IPS-18c (cell line): ENCODE measurements around the gene GRAMD2B.
"Not testable (repeated sequence)": the region's sequence is repeated elsewhere in the genome, so short reads cannot be mapped to it uniquely, and the experiment has no call there.

Experiments used
- H3K4me3 ChIP-seq: 2 replicates; pipeline ENCODE4 v1.7.0; 2013; ENCODE audit warnings: low read depth, mild to moderate bottlenecking, low read length, moderate library complexity; ENCODE audit not compliant: insufficient read depth
- H3K9me3 ChIP-seq: one replicate; pipeline ENCODE4 v1.6.1; 2013; ENCODE audit warnings: mild to moderate bottlenecking, low read length, moderate library complexity; ENCODE audit not compliant: control insufficient read depth, insufficient read depth

GRAMD2B gene

DNA sequence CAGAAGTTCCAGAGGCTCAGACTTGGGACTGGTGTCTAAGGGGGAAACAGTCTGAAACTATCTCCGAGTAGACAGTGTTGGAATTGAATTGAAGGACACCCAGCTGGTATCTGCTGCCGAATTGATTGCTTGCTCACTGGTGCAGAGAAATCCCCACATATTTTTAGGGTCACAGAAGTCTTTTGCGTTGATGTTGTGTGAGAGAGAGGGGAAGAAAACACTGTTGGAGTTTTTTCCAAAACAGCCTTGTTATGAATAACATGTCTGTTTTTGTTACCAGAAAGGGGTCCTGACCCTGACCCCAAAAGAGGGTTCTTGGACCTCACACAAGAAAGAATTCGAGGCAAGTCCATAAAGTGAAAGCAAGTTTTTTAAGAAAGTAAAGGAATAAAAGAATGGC, 90.5 kb downstream of the GRAMD2B start:
- Histone ChIP-seq H3K9me3 (no peaks in the 10 kb centered on the region), H3K4me3 (no peak overlapping the region)

DNA sequence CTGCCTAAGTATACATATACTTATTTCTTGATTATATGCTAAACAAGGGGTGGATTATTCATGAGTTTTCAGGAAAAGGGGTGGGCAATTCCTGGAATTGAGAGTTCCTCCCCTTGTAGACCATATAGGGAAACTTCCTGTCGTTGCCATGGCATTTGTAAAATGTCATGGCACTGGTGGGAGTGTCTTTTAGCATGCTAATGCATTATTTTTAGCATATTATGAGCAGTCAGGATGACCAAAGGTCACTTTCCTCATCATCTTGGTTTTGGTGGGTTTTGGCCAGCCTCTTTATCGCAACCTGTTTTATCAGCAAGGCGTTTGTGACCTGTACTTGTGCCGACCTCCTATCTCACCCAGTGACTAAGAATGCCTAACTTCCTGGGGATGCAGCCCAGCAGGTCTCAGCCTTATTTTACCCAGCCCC, 90.9 kb downstream of the GRAMD2B start:
- Histone ChIP-seq H3K9me3 (no peaks in the 10 kb centered on the region), H3K4me3 (no peak overlapping the region)

DNA sequence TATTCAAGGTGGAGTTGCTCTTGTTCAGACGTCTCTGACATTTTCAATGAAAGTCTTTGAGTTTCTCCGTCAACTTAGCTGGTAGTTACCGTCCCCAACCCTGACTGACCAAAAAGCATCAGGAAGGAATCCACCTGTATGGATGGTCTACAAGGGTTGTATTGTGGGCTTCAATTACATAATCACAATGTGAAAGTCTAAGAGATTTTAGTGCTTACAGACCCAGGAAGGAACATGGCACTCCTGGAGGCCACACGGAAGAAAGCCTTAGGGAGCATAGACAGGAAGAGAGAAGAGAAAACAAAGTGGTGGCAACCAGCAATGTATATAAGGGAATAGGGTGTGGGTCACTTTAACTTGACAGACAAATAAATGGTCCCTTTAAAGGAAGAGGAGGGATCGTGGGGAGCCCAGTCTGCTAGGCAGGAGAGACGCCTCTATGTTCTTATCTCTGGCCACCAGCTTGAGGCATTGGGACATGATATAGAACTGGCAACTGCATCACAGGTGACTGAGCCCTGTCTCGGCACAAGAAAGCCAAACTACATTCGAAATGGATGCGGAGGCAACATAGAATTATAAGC, 91.4 kb downstream of the GRAMD2B start:
- Histone ChIP-seq H3K4me3 (no peak overlapping the region), H3K9me3 (no peaks in the 10 kb centered on the region)

DNA sequence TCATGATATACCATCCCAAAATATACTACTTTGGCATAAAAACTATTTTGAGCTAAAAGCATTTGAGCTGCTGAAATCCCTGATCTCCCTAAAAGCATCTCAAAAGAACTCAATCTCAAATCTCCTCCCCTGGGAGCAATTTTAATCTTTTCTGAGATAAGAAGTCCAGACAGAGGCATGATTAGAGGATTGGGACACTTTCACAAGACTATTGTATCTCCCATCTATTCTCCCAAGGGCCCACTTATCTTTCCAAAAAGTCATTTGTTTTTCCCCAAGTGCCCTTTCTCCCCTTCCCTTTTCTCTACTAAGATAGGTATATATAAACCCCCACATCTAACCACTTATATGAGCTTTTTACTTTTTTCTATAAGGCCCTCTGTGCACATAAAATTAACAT, 92.1 kb downstream of the GRAMD2B start:
- H3K9me3 ChIP-seq, result no peaks in the 10 kb centered on the region
- H3K4me3 ChIP-seq, result no peak overlapping the region

DNA sequence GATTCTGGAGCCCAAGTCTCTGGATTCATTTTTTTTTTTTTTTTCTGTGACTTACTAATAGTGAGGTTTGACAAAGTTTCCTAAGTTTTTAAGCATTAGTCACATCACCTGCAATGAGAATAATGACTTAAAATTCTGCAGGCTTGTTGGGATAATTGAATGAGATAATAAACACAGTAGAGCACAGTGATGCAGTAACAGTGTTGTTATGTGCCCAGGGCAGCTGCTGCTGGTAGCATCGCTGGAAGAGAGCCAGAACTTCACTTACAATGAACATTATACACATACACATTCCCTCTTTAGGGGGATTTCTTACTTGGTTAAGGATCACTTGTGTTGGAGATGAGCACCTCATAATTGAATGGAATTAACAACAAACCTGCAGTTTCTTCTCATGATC, 92.9 kb downstream of the GRAMD2B start:
- H3K9me3 ChIP-seq, result no peaks in the 10 kb centered on the region
- H3K4me3 ChIP-seq, result no peak overlapping the region

DNA sequence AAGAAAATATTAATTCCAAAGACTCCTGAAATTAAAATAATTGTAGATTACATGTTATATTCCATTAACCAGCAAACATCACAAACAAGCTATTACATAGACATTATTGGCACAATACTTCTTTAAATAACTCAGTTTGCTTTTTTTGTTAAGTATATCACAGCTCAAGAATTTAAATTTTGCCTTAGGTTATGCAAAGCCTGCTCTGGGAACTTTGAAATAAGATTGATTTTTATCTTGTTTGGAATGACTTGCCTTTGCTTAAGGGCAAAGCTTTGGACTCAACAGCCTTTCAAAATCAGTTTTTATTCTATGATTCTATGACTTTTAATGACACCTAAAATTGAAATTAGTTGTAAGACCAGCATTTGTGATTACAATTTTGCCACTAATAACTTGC, 93.6 kb downstream of the GRAMD2B start:
- Histone ChIP-seq H3K4me3 (no peak overlapping the region), H3K9me3 (no peaks in the 10 kb centered on the region)

DNA sequence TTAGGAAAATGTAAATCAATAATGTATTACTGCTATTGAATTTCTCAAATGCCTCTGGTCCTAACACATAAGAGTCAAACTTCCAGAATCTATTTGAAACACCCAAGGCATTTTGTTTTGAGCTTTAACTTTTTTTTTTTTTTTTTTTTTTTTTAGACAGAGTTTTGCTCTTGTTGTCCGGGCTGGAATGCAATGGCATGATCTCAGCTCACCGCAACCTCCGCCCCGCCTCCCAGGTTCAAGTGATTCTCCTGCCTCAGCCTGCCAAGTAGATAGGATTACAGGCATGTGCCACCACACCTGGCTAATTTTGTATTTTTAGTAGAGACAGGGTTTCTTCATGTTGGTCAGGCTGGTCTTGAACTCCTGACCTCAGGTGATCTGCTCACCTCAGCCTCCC, 96.0 kb downstream of the GRAMD2B start:
- not testable (repeated sequence) for H3K4me3 ChIP-seq, H3K9me3 ChIP-seq

DNA sequence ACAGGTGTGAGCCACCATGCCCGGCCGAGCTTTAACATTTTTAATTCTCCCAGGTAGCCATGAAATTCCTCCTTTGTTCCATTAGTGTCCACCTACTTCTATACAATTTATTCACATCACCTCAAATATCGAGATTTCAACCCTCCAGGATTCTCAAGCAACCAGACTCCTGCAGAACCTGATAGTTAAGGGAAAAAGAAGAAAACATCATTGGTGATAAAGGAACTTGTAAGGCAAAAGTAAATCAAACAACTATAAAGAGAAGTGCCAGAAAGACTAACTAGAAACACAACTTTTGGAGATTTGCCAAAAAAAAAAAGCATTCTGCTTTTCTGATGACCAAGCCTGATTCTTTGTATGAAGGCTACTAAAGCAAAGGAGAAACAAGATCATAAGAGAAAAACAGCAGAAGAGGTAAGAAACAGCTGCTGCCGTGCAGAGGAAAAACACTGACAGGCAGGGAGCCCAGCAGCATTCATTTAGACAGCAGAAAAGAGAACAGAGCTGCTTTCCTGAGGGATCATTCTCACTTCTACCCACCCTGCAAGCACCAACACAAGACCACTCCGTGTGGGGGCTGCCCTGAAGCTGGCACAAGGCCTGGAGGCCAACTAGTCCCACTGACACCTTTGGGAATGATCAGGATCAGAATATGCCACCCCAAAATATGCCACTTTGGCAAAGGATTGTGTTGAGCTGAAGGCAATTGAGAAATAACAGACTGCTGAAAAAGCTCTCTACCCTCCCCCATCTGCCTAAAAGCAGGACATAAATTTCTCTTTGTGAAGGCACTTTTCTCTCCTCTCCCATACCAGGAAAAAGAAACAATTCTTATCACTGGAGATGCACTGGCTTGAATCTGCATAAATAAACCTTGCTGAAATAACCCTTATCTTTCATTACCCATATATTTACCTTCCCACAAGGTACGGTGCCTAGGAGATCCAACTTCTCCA, 96.7 kb downstream of the GRAMD2B start:
- Histone ChIP-seq H3K9me3 (no peaks in the 10 kb centered on the region), H3K4me3 (no peak overlapping the region)

DNA sequence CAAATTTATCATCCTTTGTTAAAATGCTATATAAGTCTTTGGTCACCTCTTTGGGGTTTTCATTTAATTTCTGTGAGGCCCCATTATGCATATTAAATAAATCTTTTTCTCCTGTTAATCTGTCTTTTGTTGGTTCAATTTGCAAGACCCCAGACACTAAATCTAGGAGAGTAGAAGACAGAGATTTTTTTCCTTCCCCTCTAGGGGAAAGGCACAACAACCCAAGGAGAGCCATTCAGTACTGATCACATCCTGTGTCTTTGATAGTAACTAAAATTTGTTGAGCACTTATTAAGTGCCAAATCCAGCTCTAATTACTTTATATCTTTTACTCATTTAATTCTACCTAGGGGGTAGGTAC, 97.4 kb downstream of the GRAMD2B start:
- Histone ChIP-seq H3K9me3 (no peaks in the 10 kb centered on the region), H3K4me3 (no peak overlapping the region)

DNA sequence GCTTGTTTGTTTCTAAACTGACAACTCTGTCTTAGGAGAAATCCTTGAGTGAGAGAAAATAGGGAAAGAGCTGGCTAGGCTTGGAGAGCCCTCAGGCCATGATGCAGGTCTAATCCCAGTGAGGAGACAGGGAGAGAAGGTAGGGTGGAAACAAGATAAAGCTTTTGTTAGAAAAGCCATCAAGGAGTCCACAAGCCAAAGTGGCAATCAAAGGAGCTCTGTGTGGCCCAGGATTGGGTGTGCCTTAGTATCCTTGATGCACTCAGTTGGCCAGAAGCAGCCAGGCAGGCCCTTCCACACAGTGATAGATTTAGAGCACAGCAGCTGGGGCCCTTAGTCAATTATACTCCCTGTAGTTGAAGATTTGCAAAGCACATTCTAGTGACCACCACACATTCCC, 97.9 kb downstream of the GRAMD2B start:
- H3K4me3 ChIP-seq, result no peak overlapping the region
- H3K9me3 ChIP-seq, result no peaks in the 10 kb centered on the region

DNA sequence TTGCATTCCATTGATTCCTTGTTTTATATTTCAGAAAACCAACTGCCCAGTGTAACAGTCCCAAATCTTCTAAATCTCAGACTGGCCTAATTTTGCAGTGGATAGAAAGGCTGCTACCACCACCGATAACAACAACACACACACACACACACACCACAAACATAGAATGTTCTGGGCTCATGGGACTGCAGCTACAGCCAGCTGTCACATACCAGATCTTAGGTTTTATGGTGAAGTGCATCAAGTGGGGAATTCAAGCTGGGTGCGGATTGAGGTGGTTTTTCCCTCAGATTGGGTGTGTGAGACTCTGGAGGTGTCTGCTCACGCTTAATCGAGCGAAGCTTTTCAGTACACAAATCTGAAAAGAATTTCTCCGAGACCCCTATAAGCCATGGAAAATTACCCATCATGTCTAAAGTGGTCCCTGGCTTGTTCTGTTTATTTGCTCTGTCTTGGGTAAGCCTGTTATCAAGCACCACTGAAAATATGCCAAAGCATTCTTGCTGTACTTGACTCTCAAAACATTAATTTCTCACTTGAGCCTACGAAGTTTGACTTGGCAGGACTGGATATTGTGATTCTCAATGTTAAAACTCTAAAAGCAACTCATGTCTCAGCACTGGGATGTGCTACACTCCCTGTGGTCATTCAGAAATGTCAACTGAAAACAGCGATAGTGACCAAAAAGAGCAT, 100.8 kb downstream of the GRAMD2B start:
- H3K4me3 ChIP-seq, result no peak overlapping the region
- no peaks in the 10 kb centered on the region for H3K9me3 ChIP-seq

DNA sequence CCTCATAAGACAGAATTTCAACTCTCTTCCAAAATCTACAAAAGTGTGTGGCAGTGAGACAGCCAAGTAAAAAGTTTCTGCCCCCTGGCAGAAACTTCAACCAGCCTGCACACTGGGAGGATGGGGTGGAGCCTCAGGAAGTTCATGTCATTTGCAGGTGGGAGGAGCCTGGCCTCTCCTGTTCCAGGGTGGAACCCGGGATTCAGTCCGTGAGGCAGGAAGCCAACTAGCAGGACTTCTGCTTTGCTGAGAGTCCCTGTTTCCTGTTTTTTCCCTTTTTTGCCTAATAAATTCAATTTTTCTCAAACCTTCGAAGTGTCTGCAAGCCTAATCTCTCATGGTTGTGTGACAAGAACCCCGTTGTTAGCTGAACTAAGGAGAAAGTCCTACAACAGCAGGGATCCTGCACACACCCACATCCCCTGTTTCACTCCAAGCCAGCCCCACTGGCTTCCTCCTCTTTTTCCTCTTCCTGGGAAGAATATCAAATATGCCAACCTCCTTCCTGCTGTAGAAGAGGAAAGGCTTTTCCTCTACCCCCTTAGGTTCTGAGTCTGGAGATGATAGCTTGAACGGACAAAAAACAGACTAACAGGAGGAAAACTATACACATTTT, 102.5 kb downstream of the GRAMD2B start:
- H3K9me3 ChIP-seq, result no peaks in the 10 kb centered on the region
- no peak overlapping the region for H3K4me3 ChIP-seq

DNA sequence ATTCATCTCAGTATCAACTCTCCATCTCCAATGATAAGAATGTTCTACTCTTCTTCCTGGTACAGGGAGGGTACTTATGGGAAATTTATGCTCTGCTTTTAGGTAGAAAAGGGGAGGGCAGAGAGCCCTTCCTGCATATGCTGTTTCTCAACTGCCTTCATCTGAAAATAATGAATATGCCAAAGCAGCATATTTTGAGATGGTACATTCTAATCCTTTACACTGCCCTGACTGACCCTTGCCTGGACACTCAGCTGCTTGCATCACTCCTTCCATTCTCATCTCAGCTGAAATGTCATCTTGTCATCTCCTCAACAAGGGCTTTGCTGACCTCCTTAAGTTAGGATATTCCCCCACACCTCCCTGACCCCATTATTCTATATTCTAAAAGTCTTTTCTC, 103.3 kb downstream of the GRAMD2B start:
- H3K4me3 ChIP-seq, result no peak overlapping the region

DNA sequence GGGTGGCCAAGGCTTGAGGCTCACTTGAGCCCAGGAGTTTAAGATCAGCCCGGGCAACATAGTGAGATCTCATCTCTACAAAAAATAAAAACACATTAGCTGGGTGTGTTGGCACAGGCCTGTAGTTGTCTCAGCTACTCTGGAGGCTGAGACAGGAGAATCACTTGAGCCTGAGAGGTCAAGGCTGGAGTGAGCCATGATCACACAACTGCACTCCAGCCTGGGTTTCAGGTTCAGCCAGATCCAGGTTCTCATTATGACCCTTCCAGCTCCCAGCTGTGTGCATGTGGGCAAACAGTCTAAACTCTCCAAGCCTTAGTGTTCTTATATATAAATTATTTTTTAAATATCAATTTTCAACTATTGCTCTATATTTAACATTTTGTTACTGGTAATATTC, 103.9 kb downstream of the GRAMD2B start:
- Histone ChIP-seq H3K9me3 (no peaks in the 10 kb centered on the region), H3K4me3 (no peak overlapping the region)

More for the DNA sequence above, 103.3 kb downstream of the GRAMD2B start:
- no peaks in the 10 kb centered on the region for H3K9me3 ChIP-seq

DNA sequence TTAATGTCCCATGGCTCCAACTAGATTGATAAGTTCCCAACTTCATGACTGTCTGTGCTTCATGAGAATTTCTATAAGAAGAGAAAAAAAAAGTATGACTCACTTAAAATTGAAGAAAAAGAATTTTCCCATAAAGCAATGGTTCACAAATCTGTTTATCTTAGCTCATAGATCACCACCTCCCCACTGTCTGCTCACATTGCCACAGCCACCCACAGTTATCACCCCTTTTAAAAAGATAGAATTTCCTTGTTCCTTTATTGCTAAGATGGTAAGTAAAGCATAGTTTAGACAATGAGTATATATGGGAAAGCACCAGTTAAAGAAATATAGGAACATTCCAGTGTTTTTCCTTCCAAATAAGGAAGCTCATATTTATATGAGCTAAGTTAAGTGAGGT, 104.7 kb downstream of the GRAMD2B start:
- Histone ChIP-seq H3K4me3 (no peak overlapping the region), H3K9me3 (no peaks in the 10 kb centered on the region)

DNA sequence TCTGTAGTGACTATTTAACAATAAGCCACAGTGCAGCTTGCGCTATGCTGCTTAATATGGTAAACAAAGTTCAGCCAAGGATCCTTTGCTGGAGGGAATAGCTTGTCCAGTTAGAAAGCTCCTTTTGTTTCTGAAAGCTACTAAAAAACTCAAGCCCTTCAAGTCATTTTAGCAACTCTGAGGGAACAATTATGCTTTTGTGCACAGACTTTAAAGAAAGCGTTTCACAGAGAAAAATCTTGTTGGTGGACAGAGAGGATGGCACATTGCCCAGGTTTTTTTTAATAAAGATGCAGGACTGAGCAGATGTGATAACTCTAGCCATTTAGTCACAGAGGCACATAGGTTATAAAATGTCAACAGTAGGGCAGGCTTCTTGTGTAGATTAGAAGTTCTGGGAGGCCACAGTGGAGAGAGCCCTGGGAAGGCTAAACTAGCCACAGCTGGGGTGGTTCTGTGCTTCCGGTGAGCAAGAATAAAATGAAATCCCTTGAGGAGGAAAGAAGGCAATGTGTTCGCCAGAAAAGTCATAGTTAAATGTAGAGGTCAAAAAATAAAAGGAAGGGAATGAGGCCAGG, 108.4 kb downstream of the GRAMD2B start:
- Histone ChIP-seq H3K9me3 (no peaks in the 10 kb centered on the region), H3K4me3 (no peak overlapping the region)

DNA sequence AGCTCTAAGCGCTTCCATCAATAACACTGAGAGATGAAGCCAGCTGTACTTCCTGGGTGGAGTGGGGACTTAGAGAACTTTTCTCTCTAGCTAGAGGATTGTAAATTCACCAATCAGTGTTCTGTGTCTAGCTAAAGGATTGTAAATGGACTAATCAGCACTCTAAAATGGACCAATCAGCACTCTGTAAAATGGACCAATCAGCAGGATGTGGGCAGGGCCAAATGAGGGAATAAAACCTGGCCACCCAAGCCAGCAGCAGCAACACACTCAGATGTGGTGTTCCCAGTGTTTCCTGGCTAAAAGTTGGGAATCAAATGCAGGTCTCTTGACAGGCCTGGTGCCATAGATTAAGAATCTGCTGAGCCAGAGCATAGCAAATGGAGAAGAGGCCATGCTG, 111.3 kb downstream of the GRAMD2B start:
- Histone ChIP-seq H3K4me3 (no peak overlapping the region), H3K9me3 (no peaks in the 10 kb centered on the region)
